Endothelial cell of umbilical vein (primary cell): ENCODE results near the gene SAMD4B. TPM values are rescaled to one million over a fixed set of nuclear protein-coding genes. Genes with fewer than 3 reads are reported as not detected.
A peak's percentile ranks its signal among the peaks of the same experiment; 100 is the strongest.

Source experiments
- BruUV-seq: library from RNA; stranded (reverse); fragments of 400-500 nt; replicated peaks from 2 replicates; lab custom pipeline; 2021; lab: Mats Ljungman, UMichigan
- CTCF ChIA-PET: fragments of 300-600, 350-600 bp; sonication (Branson Sonifier 250); formaldehyde crosslinking; loops from one replicate; lab custom pipeline; 2021; ENCODE audit warnings: antibody characterized with exemption, inconsistent platforms; lab: Charles Lee
- POLR2A ChIA-PET: fragments of 300-600, 350-600 bp; sonication (Branson Sonifier 250); formaldehyde crosslinking; loops from one replicate; lab custom pipeline; 2021; ENCODE audit warnings: antibody characterized with exemption, inconsistent platforms; lab: Charles Lee
- DNase-seq: peaks from one replicate; pipeline ENCODE4 v3.0.0-alpha.2; 2011; ENCODE audit warnings: low read depth, low spot score
- FAIRE-seq: peaks from 2 replicates; lab custom pipeline; 2011; peaks lifted over from hg19 to GRCh38; lab: Jason Lieb, UNC
- H2AFZ ChIP-seq: 2 replicates; pipeline ENCODE4 v1.6.0; 2012; ENCODE audit warnings: low read depth, low read length, control low read depth, inconsistent platforms
- H3K27ac ChIP-seq: 2 replicates; pipeline ENCODE4 v1.5.1; 2011; ENCODE audit warnings: low read depth, mild to moderate bottlenecking, control low read depth, low read length, moderate library complexity; ENCODE audit not compliant: insufficient read depth
- H3K27me3 ChIP-seq, 2 experiments: 2 replicates each; pipeline versions ENCODE4 v1.6.0 to v1.6.1; 2011; ENCODE audit warnings: low read length in 2 of 2, mixed read lengths in 1 of 2; ENCODE audit not compliant: control insufficient read depth in 2 of 2, insufficient read depth in 2 of 2
- H3K36me3 ChIP-seq, 2 experiments: 2 replicates in 1 of 2; 3 replicates in 1 of 2; pipeline ENCODE4 v1.5.1; 2011; ENCODE audit warnings: low read length in 2 of 2, mild to moderate bottlenecking in 1 of 2, moderate library complexity in 1 of 2; ENCODE audit not compliant: control insufficient read depth in 2 of 2, insufficient read depth in 2 of 2; ENCODE audit errors: extremely low read depth in 1 of 2
- H3K4me1 ChIP-seq: 3 replicates; pipeline ENCODE4 v1.5.1; 2011; ENCODE audit warnings: mild to moderate bottlenecking, low read length; ENCODE audit not compliant: control insufficient read depth, insufficient read depth; ENCODE audit errors: extremely low read depth
- H3K4me2 ChIP-seq: 2 replicates; pipeline ENCODE4 v1.6.1; 2011; ENCODE audit warnings: low read length, control low read depth, mixed read lengths; ENCODE audit not compliant: insufficient read depth
- H3K4me3 ChIP-seq, 3 experiments: fragments of 200-600 bp in 1 of 3; sonication (generic), shearing (Covaris generic) in 1 of 3; replicated peaks in 1 of 3; 2 replicates each; pipeline ENCODE4 v1.5.1; 2011 to 2016; ENCODE audit warnings: control low read depth in 3 of 3, low read length in 3 of 3, mild to moderate bottlenecking in 2 of 3, inconsistent platforms in 1 of 3, low read depth in 1 of 3, moderate library complexity in 1 of 3; ENCODE audit not compliant: insufficient read depth in 1 of 3
- H3K79me2 ChIP-seq: 2 replicates; pipeline ENCODE4 v1.6.0; 2012; ENCODE audit warnings: low read length, inconsistent platforms; ENCODE audit not compliant: control insufficient read depth, insufficient read depth
- H3K9ac ChIP-seq: replicated peaks from 2 replicates; pipeline ENCODE3; 2011; ENCODE audit warnings: low read length, control low read depth; ENCODE audit not compliant: insufficient read depth; ENCODE audit errors: extremely low read depth
- H3K9me1 ChIP-seq: replicated peaks from 3 replicates; pipeline ENCODE4 v1.6.0; 2011; ENCODE audit warnings: mild to moderate bottlenecking, low read length; ENCODE audit not compliant: control insufficient read depth, insufficient read depth; ENCODE audit errors: extremely low read depth
- H3K9me3 ChIP-seq: replicated peaks from 2 replicates; pipeline ENCODE4 v1.5.1; 2012; ENCODE audit warnings: low read length, inconsistent platforms; ENCODE audit not compliant: control insufficient read depth, insufficient read depth
- H4K20me1 ChIP-seq: replicated peaks from 2 replicates; pipeline ENCODE3; 2011; ENCODE audit warnings: mild to moderate bottlenecking, low read length; ENCODE audit not compliant: control insufficient read depth, insufficient read depth; ENCODE audit errors: extremely low read depth
- EZH2 ChIP-seq: IDR thresholded peaks from 2 replicates; pipeline ENCODE4 v1.6.1; 2012; ENCODE audit warnings: borderline replicate concordance, low read depth, mild to moderate bottlenecking, moderate library complexity, low read length, inconsistent platforms; ENCODE audit not compliant: severe bottlenecking
- FOS ChIP-seq: IDR thresholded peaks from 2 replicates; pipeline ENCODE4 v1.6.1; 2011; ENCODE audit warnings: mild to moderate bottlenecking, low read length, moderate library complexity, borderline replicate concordance; ENCODE audit not compliant: insufficient read depth
- GATA2 ChIP-seq: IDR thresholded peaks from 2 replicates; pipeline ENCODE4 v1.7.0; 2011; ENCODE audit warnings: low read depth, mild to moderate bottlenecking, moderate library complexity, mixed read lengths, low read length; ENCODE audit not compliant: insufficient read length, insufficient read depth
- JUN ChIP-seq: IDR thresholded peaks from 2 replicates; pipeline ENCODE4 v1.6.1; 2011; ENCODE audit warnings: borderline replicate concordance, low read depth; ENCODE audit not compliant: insufficient read length, insufficient read depth
- MYC ChIP-seq: IDR thresholded peaks from one replicate; pipeline ENCODE4 v1.6.1; 2011; ENCODE audit warnings: mild to moderate bottlenecking, low read depth, low read length
- POLR2A ChIP-seq: IDR thresholded peaks from 2 replicates; pipeline ENCODE4 v1.6.1; 2012; ENCODE audit warnings: low read depth, mild to moderate bottlenecking, control low read depth, low read length
- POLR2AphosphoS5 ChIP-seq: IDR thresholded peaks from 2 replicates; pipeline ENCODE4 v1.6.1; 2012; ENCODE audit warnings: low read depth, mild to moderate bottlenecking, control low read depth, low read length, moderate library complexity; ENCODE audit not compliant: insufficient read depth
- dilution Hi-C: fragments of 300-500 bp; cut with MboI; formaldehyde crosslinking; loops from one replicate; pipeline ENCODE4 v1.15.0; 2019; ENCODE audit warnings: low sequenced_read_pairs; ENCODE audit not compliant: extremely low pct_ligation_motif_present
- intact Hi-C: fragments of 100-400 bp; cut with micrococcal nuclease; formaldehyde crosslinking; loops from one replicate; pipeline ENCODE4 v1.10.0; 2022
- polyA plus RNA-seq, 4 experiments: library from polyadenylated mRNA; depleted of rRNA in 3 of 4; stranded (reverse) in 3 of 4; unstranded in 1 of 4; fragments of >200 nt; gene quantifications; 2 replicates each; pipeline versions ENCODE4 v1.2.1 to v1.2.3, GENCODE V29; 2011 to 2012; ENCODE audit warnings: missing spikeins in 1 of 4
- total RNA-seq: library from RNA; stranded (reverse); gene quantifications from 2 replicates; pipeline ENCODE4 v1.2.3, GENCODE V29; 2021
- TF ChIP-seq, protein P1 (sequence below): IDR thresholded peaks from 2 replicates; pipeline ENCODE4 v1.6.1; 2011; ENCODE audit not compliant: insufficient read depth, insufficient read length
- TF ChIP-seq, protein P2 (sequence below), 2 donors: IDR thresholded peaks; 1 replicate in 1 of 2; 2 replicates in 1 of 2; pipeline ENCODE4 v1.5.1; 2011; ENCODE audit warnings: low read length in 2 of 2, mild to moderate bottlenecking in 2 of 2, moderate library complexity in 2 of 2, control low read depth in 1 of 2, inconsistent platforms in 1 of 2, low read depth in 1 of 2; ENCODE audit not compliant: insufficient read depth in 1 of 2; ENCODE audit errors: extremely low read depth in 1 of 2

Gene SAMD4B
- total and polyA plus RNA-seq, 2 donors (not counting 3 experiments of a cell fraction or from before 2014, with no cell fraction given): 82.1 to 84.2 TPM

DNA sequence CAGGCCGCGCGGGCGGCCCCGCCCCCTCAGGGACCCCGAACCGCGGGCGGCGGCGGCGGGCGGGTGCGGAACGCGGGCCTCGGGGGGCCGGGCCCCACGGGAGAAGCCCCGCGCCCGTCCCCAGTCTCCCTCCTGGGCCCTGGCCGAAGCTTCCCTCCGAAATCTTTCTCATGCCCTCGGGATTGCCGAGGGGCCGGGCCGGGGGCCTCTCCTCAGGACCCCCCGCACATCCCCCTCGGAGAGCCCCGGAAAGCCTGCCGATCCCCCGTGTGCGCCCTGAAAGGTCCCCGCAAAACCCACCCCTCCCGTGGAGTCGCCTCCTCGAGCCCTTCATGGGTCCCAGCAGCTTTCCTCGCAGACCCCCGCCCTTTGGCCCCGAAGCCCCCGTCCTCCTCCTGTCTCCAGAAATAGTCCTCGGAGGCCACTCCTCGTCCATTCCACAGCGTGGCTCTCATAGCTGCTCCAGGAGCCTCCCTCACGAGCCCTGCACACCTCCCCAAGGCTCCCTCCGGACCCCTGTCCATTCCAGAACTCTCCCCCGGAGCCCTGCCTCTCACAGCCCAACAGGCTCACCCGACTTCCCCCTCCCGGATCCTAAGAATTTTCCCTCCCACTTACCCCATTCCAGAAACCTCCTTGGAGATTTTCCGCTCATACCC, 555 bp downstream of the SAMD4B start:
- FAIRE-seq: no peak
- H3K9me1 ChIP-seq: no peaks in the 10 kb centered on the region
- H3K4me1 ChIP-seq: peaks cover 19% of the 10 kb centered on the region
- POLR2A ChIA-PET: interaction anchor here (0.6 to 0.9 kb wide), 2 partner anchors 48 to 968 kb away, joined by 3 to 4 read pairs; partner anchors contain the start of genes MED29, PAF1 and PSMD8
- no peak for TF ChIP-seq EZH2
- TF ChIP-seq, protein P1, sequence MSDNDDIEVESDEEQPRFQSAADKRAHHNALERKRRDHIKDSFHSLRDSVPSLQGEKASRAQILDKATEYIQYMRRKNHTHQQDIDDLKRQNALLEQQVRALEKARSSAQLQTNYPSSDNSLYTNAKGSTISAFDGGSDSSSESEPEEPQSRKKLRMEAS: no peak
- TF ChIP-seq POLR2A: no peak
- no peak for TF ChIP-seq GATA2
- TF ChIP-seq POLR2AphosphoS5: no peak
- TF ChIP-seq, protein P2, sequence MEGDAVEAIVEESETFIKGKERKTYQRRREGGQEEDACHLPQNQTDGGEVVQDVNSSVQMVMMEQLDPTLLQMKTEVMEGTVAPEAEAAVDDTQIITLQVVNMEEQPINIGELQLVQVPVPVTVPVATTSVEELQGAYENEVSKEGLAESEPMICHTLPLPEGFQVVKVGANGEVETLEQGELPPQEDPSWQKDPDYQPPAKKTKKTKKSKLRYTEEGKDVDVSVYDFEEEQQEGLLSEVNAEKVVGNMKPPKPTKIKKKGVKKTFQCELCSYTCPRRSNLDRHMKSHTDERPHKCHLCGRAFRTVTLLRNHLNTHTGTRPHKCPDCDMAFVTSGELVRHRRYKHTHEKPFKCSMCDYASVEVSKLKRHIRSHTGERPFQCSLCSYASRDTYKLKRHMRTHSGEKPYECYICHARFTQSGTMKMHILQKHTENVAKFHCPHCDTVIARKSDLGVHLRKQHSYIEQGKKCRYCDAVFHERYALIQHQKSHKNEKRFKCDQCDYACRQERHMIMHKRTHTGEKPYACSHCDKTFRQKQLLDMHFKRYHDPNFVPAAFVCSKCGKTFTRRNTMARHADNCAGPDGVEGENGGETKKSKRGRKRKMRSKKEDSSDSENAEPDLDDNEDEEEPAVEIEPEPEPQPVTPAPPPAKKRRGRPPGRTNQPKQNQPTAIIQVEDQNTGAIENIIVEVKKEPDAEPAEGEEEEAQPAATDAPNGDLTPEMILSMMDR (IDR thresholded peaks at IDR 0.05; ENCODE audit: extremely low read depth in 1 of 2, insufficient read depth in 1 of 2, low read depth in 1 of 2, low read length in 2 of 2): no peak
- no peak for TF ChIP-seq JUN
- no peak for TF ChIP-seq FOS
- TF ChIP-seq MYC: no peak
- H3K27ac ChIP-seq: peak overlapping the region; percentile 56
- CTCF ChIA-PET: interaction anchor here (0.8 to 1.7 kb wide), 8 partner anchors 15 to 291 kb away, joined by 3 to 6 read pairs (median 4); partner anchors contain the start of gene RPS16
- dilution Hi-C loops: no loop called here
- H3K27me3 ChIP-seq: no peaks in the 10 kb centered on the region
- BruUV-seq: no TSS peak
- H3K9ac ChIP-seq: peak overlapping the region; percentile 88
- H3K79me2 ChIP-seq: peaks cover 29% of the 10 kb centered on the region
- H4K20me1 ChIP-seq: peaks cover 2% of the 10 kb centered on the region
- DNase-seq: no peak
- peak overlapping the region; percentile 65 to 88 (median 67) for H3K4me3 ChIP-seq
- no peak overlapping the region for H2AFZ ChIP-seq
- no peaks in the 10 kb centered on the region for H3K36me3 ChIP-seq
- intact Hi-C loops: loop anchor here (1.0 to 5.0 kb wide), 3 partner anchors 30 to 90 kb away; partner anchors contain the start of gene PLEKHG2
- H3K4me2 ChIP-seq: peak overlapping the region; percentile 82
- no peaks in the 10 kb centered on the region for H3K9me3 ChIP-seq
